NCI-H128 (cell line): ENCODE data around the gene PRKAG2.
"Not testable (repeated sequence)": the region's sequence is repeated elsewhere in the genome, so short reads cannot be mapped to it uniquely, and the experiment has no call there.

Source experiments
- DNase-seq: peaks from one replicate; lab custom pipeline; 2025; ENCODE audit not compliant: unreplicated experiment; lab: John Stamatoyannopoulos, UW

The PRKAG2 gene

DNA sequence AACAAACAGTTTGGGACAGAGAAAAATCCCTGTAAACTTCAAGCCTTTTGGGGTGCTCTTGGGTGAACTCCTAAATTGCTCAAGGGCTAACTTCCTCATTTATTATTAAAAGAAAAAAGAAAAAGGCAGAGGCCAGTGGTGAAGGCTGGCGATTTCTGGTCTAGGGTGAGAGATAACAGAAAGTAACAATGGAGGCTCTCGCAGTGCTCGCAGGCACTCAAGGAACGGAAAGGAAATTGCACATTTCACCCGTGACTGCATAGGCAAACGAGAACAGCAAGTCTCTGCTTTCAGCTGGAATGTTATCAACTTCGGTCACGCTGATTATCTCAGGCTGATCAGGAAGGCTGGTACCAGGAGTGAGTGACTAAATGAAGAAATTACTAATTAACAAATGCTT is 70.7 kb downstream of the PRKAG2 start:
- no peak for DNase-seq

DNA sequence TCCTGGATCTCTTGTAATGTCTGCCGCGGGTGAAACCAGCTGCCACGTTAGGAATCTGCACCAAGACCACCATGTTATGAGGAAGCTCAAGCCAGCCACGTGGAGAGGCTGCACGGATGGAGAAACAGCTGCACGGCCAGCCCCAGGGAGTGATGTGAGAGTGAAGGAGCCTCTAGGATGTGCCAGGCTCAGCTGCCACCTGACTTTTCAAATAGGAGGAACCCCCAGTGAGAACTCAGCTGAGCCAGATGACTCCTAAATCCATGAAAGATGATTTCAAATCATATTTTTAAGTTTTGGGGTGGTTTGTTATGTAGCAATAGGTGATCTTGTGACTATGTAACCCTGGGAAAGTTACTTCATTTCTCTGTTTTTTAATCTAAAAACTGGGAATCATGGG is 71.7 kb downstream of the PRKAG2 start:
- no peak for DNase-seq

GRCh38 chr7:151804756-151805155 is 72.2 kb downstream of the PRKAG2 start:
- DNase-seq: no peak

DNA sequence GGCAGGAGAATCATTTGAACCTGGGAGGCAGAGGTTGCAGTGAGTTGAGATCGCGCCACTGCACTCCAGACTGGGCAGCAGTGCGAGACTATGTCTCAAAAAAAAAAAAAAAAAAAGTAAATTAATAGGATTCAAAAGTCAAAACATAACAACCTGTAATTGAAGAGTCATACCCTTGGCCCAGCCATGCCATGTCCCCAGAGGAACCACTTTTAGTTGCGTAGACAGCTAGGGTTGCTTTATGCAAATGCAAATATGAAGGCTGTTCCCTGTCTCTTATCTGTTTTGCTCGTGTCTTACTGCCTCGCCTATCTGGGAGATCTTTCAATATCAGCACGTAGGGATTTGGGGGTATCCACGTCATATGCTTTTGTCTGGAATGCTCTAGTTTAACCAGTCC is 73.1 kb downstream of the PRKAG2 start:
- no peak for DNase-seq

- no peak for DNase-seq
Observed at GRCh38 chr7:151802469-151802846, 74.5 kb downstream of the PRKAG2 start.

DNA sequence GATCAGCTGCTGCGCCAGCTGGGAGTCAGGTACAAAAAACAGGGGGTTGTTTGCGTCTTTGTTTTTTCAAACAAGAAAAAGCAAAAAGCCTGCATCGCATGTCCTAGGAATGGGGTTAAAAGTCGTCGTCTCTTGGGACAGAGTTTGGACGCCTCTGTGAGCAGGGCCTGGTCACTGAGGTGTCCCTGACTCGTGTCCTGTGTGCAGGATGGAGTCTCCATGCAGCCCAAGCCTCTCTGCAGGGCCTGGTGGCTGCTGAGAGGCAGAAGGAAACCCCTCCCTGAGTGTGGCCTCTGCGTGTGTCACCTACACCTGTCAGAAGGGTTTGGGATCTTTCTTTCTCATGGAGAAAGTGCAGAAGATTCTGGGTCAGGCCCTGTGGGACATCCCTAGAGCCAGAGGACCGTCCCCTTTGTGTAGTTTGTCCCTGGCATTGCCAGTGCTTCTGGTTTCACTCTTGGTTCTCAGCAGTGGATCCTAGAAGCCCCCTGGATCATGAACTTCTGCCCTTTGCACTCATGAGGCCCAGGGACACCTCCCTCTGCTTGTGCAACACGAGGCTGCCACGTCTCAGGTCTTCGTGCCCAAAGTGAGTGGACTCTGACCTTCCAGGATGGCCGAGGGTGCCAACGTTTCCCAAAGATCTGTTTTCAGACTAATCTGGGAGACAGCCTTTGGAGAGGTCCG is 75.0 kb downstream of the PRKAG2 start:
- no peak for DNase-seq

GRCh38 chr7:151801291-151801690 is 75.6 kb downstream of the PRKAG2 start:
- DNase-seq: no peak

DNA sequence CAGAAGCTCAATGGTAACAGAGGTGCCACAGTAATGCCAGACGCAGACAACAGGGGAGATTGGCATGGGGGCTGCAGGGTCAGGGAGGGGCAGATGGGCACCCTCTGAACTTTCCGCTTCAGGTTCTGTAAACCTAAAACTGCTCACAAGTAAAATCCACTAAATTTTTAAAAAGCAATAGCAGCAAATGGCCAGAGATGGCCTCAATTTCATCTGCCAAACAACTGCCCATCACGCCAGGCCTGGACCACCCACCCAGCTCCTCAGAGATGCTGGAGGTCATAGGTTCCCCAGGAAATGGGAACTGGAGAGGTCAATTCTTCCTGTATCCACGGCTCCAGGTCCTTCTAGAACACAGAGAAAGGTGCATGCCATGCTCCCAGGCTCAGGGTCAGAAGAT is 76.1 kb downstream of the PRKAG2 start:
- no peak for DNase-seq

- no peak for DNase-seq
Observed at GRCh38 chr7:151800391-151800790, 76.5 kb downstream of the PRKAG2 start.

GRCh38 chr7:151799506-151799905 is 77.4 kb downstream of the PRKAG2 start:
- DNase-seq: no peak

GRCh38 chr7:151798851-151799448 is 78.0 kb downstream of the PRKAG2 start:
- no peak for DNase-seq

- DNase-seq: not testable (repeated sequence)
Observed at GRCh38 chr7:151797667-151798307, 79.1 kb downstream of the PRKAG2 start.

DNA sequence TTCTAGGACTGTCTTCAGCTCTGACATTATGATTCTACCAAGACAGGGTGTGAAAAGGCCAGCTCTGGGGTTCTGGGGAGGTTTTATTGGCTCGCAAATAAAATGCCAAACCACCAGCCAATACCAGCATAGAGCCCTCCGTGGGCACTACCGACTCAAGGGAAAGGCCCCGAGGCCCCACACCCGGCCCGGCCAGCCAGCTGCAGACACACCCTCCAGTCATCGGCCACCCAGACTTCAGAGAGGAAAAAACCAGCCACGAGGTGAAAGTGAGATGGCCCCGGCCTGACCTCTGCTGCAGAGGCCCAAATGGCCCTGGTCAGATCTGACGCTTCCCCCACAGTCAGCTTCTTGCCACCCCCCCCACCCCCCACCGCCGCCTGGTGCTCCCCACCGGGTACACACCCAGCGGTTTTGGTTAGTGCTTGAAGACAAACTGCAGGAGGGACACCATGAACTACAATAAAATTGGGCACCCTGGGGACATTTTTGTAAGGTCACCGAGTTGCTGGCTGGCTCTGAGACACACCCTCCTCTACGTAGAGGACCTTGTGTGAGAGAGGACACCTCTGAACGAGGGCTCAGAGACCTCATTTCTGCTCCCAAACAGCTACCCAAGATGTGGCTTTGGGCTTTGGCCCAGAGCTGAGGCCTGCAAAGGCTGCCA is 79.9 kb downstream of the PRKAG2 start:
- no peak for DNase-seq

- no peak for DNase-seq
Observed at GRCh38 chr7:151796091-151796870, 80.6 kb downstream of the PRKAG2 start.

GRCh38 chr7:151795168-151795811 is 81.6 kb downstream of the PRKAG2 start:
- DNase-seq: no peak

DNA sequence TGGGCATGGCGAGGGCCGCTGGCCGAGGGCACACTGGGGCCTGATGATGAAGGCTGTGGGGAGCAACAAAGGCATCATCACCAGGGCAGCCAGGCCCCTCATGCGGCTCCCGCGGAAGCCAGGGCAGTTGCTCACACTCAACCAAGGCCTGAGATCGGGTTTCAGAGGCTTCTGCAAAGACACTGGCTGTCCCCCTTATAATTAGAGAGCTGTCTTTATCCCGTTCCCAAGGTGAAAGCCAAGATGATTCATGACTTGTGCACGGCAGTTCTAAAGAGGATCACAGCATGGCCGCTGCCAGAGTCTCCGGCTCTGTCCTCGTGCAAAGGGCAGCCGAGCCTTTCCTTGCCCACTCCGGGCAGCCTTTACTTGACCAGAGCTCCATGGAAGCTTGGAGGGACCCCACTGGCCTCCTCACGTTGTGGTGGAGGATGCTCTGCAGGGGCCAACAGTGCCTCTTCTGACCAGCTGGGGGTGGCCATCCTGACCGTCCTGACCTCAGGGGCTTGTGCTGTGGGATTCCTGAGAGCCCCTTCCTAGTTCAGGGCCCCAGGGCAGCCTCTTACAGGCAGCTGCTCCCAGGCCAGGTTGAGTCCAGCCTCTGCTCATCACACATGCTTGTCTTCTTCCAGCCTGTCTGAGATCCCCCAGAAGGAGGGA is 82.3 kb downstream of the PRKAG2 start:
- DNase-seq: no peak

DNA sequence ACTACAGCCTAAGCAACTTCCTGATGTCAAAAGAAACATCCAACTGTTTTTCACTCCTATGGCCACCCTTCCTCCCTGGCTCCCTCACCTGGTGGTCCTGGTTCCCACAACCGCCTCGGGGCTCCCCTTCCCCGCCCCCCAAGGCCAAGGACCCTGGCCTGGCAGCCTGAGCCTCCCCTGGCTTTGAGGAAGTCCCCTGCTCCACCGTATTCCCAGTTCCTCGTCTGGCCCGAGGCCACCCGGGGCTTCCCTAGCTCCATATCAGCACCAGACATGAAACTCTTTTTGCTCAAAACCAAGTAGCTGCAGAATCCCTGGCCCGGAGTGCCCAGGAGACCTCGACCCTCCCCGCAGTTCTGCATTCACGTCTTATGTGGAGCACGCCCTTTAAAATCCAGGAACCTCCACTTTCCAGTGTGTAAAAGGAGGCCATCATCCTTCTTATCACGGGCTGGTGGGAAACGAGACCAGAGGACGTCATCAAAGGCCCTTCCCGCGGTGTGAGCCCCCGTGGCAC is 82.9 kb downstream of the PRKAG2 start:
- no peak for DNase-seq

GRCh38 chr7:151793531-151793951 is 83.4 kb downstream of the PRKAG2 start:
- no peak for DNase-seq

- DNase-seq: no peak
Observed at GRCh38 chr7:151792636-151793035, 84.3 kb downstream of the PRKAG2 start.

GRCh38 chr7:151792086-151792485 is 84.8 kb downstream of the PRKAG2 start:
- no peak for DNase-seq
